Fibroblast of pulmonary artery (primary cell): ENCODE results near the gene PARD3.

ENCODE experiments used
- DNase-seq: peaks from one replicate; pipeline ENCODE4 v3.0.0-alpha.2; 2010; ENCODE audit warnings: low read depth
- H3K4me3 ChIP-seq: replicated peaks from 2 replicates; pipeline ENCODE4 v1.5.1; 2011; ENCODE audit warnings: low read depth, mild to moderate bottlenecking, control low read depth, low read length, moderate library complexity
- TF ChIP-seq, protein P1 (sequence below): IDR thresholded peaks from 2 replicates; pipeline ENCODE4 v1.5.1; 2011; ENCODE audit warnings: mild to moderate bottlenecking, control low read depth, low read length, inconsistent platforms; ENCODE audit errors: missing control alignments

PARD3 gene

DNA sequence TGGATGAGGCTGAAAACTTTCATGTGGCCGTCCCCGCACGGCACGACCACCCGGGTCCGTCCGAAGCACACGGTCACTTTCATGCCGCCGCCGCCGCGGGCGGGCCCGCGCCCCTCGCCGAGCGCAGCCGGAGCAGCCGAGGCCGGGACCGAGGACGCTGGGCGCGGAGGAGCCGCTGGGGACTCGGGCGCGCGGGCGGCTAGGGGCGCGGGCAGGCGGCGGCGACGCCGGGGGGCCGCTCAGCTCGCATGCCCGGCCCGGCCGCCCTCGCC, 247 bp downstream of the PARD3 start:
- H3K4me3 ChIP-seq: peak overlapping the region; percentile 74
- TF ChIP-seq, protein P1, sequence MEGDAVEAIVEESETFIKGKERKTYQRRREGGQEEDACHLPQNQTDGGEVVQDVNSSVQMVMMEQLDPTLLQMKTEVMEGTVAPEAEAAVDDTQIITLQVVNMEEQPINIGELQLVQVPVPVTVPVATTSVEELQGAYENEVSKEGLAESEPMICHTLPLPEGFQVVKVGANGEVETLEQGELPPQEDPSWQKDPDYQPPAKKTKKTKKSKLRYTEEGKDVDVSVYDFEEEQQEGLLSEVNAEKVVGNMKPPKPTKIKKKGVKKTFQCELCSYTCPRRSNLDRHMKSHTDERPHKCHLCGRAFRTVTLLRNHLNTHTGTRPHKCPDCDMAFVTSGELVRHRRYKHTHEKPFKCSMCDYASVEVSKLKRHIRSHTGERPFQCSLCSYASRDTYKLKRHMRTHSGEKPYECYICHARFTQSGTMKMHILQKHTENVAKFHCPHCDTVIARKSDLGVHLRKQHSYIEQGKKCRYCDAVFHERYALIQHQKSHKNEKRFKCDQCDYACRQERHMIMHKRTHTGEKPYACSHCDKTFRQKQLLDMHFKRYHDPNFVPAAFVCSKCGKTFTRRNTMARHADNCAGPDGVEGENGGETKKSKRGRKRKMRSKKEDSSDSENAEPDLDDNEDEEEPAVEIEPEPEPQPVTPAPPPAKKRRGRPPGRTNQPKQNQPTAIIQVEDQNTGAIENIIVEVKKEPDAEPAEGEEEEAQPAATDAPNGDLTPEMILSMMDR: no peak
- DNase-seq: no peak

DNA sequence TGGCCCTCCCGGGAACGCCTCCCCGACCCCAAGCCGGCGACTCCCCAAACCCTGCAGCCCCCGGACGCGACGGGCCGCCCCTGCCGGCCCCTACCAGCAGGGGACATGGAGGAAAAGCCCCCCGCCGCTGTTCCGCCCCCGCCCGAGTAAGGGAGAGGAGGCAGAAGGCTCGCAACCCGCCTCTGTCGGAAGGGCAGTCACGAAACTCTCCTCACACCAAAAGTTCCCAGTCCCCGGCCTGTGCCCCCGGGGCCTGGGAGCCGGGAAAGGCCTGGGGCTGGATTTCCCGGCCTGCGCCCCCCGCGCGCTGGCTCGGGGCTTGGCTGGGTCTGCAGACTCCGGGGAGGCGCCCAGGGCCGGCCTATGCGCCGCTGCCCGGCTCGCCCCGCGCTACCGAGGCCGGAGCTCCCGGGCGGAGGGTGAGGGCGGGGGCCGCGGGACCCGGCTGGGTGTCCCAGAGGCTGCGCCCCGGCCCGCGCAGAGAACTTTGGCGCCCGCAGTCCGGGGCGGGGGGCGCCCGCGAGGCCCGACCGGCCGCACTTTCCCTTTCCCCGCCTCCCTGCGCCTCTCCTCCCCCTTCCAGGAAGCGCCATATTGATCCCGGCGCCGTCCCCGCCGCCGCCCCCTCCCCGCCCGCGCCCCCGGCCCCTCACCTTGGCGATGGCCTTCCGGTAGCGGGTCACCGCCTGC, 728 bp downstream of the PARD3 start:
- TF ChIP-seq, protein P1: no peak
- peak overlapping the region; percentile 74 for H3K4me3 ChIP-seq
- DNase-seq: no peak

DNA sequence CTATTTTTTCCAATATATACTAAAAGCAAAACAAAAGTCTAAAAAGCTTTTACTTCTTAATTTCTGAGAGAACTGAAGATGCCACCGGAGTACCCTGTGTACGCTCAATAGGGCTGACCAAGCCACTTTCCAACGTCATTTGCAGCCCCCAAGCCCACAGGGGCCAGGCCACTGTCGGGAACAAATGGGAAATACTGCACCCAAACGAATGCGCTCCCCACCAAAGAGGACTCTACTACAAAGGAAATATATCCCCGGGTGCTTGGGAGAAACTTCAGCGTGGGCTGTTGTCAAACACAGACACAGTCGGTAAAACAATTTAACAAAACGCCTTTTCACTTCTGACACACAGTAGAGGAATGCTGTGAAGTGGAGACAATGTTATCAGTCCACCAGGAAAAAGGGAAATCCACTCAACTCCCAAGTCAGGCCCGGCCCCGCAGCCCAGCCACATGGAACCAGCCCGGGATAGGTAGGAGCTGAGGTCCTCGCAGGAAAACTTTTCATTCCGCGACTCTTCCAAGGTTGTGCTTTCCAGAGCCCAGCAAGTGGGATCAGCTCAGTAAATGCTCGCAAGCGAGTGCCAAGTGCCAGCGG, 1.4 kb downstream of the PARD3 start:
- TF ChIP-seq, protein P1: no peak
- H3K4me3 ChIP-seq: peak overlapping the region; percentile 74
- DNase-seq: peak; percentile 83

DNA sequence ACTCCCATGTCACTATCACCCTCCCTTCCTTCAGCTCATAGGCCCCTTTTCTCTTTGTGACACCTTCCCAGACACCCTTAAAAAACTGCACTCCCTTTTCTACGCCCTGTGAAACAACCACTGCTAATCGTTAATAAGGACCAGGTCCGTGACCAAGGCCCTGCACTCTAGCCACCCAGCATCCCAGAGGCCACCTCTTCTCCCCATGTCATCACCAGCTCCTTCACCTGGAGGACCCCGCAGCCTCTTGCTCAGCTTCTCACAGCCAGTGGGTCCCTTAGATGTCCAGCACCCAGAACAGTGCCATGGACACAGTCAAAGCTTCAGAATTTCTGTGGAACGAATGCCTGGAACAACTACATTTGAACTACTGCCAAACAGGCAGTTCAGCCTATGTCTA, 2.3 kb downstream of the PARD3 start:
- no peak overlapping the region for H3K4me3 ChIP-seq
- TF ChIP-seq, protein P1: no peak
- DNase-seq: no peak

DNA sequence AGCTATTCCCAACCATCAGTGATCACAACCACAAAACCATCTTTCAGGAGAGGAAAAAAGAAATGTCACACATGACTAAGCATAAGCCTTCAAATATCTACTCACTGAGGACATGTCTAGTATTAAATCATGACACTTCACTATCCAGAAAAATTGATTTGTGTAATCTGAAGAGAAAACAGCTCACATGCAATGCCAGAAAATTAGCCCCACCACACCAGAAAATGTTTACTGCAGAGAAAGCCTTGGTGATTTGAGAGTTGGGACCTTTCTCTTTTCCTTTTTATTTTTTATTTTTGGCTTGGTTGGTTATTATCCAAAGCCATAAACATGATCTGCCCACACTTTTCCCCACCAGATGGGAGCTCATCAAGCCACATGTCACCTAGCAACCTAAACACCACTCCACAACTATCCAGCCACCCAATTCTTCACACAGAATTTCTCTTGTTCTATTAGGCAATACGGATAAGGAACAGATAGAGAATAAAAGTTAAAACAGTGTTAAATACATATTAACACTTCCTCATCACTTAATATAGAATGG, 3.1 kb downstream of the PARD3 start:
- TF ChIP-seq, protein P1: no peak
- peak; percentile 56 for DNase-seq
- no peak overlapping the region for H3K4me3 ChIP-seq

DNA sequence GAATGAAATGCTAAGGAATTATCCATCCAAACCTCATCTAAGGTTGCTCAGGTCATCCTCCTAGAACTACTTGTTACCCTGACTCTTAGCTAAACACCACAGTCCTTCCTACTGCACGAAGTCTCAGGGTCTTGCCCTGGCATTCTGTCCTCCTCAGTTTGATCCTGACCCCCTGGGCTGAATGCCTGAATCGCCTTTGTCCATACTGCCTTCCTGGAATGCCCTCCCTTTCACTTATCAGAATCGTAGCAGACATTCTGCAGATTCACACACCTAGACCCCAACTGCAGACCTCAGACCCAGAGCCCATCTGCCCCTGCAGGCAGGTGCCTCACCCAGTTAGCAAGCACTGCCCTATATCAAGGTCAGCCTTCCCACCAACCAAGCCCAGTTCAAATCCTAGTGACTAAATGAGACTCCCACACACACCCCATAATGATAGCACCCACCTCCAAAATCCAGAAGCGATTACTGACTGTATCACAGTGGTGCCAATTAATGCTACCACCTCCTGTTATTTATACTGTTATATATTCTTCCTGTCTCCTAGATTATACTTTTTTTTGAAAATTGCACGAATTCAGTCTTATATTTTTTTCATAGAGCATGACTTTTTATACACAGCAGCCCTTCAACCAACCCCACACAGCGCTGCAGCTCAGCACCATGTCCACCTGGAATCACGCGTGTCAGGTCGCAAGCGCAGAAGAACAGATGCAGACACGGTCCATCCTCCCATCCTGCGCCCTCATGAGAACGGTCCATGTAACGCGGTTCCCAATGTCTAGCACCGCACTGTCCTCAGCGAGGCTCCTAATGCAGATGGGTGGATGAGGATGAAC, 3.7 kb downstream of the PARD3 start:
- TF ChIP-seq, protein P1: no peak
- H3K4me3 ChIP-seq: no peak overlapping the region

More for the DNA sequence above, 3.7 kb downstream of the PARD3 start:
- no peak for DNase-seq
